ENCODE results near the gene NBEAL2. TPM values are rescaled to one million over a fixed set of nuclear protein-coding genes. Genes with fewer than 3 reads are reported as not detected.

Gene NBEAL2
- total RNA-seq, 4 donors from 2014 or later = 128 to 297 (median 185) TPM

DNA sequence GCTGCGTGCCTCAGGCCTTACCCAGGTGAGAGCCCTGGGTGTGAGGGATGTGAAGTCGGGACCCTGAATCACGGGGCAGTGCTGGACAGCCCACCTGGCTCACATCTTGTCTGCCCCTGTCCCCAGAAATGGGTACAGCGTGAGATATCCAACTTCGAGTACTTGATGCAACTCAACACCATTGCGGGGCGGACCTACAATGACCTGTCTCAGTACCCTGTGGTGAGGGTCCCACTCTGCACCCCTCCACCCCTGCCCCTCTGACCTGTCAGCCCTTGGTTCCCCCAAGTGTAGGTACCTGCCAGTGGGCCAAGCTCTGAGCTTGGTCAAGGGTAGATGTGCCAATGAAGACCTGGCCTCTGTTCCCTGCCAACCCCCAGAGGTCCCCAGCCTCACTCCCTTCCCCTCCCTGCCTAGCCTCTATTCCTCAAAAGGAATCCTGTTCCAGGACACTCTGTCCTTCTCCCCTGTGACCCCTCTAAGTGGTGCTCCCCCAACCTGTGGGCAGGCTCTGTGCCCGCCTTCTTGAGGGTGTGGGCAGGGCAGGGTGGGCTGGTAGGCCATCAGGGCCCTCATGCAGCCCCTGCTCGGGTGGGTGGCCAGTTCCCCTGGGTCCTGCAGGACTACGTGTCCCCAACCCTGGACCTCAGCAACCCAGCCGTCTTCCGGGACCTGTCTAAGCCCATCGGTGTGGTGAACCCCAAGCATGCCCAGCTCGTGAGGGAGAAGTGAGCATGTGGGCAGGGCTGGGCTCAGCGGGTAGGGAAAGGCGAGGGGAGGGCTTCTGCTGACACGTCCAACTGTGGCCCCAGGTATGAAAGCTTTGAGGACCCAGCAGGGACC, 25.1 kb downstream of the NBEAL2 start:
- 87% methylated on average over 6 to 8 of the region's 17 CpGs for WGBS, 2 donors
- no peak for DNase-seq
- no peaks in the 10 kb centered on the region for H3K9me3 ChIP-seq
- H3K4me1 ChIP-seq = peaks cover 6 to 35% (median 7%) of the 10 kb centered on the region in 3 donors
- H3K27ac ChIP-seq = no peak overlapping the region
- intact Hi-C loops (cut with DNase I) = no loop called here
- peaks cover 52 to 94% (median 56%) of the 10 kb centered on the region in 3 donors for H3K36me3 ChIP-seq
- no peak overlapping the region for H3K4me3 ChIP-seq
- H3K27me3 ChIP-seq = no peaks in the 10 kb centered on the region
- TF ChIP-seq POLR2A (IDR thresholded peaks at IDR 0.05) = no peak
- TF ChIP-seq, protein P1, sequence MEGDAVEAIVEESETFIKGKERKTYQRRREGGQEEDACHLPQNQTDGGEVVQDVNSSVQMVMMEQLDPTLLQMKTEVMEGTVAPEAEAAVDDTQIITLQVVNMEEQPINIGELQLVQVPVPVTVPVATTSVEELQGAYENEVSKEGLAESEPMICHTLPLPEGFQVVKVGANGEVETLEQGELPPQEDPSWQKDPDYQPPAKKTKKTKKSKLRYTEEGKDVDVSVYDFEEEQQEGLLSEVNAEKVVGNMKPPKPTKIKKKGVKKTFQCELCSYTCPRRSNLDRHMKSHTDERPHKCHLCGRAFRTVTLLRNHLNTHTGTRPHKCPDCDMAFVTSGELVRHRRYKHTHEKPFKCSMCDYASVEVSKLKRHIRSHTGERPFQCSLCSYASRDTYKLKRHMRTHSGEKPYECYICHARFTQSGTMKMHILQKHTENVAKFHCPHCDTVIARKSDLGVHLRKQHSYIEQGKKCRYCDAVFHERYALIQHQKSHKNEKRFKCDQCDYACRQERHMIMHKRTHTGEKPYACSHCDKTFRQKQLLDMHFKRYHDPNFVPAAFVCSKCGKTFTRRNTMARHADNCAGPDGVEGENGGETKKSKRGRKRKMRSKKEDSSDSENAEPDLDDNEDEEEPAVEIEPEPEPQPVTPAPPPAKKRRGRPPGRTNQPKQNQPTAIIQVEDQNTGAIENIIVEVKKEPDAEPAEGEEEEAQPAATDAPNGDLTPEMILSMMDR (IDR thresholded peaks at IDR 0.05) = no peak

DNA sequence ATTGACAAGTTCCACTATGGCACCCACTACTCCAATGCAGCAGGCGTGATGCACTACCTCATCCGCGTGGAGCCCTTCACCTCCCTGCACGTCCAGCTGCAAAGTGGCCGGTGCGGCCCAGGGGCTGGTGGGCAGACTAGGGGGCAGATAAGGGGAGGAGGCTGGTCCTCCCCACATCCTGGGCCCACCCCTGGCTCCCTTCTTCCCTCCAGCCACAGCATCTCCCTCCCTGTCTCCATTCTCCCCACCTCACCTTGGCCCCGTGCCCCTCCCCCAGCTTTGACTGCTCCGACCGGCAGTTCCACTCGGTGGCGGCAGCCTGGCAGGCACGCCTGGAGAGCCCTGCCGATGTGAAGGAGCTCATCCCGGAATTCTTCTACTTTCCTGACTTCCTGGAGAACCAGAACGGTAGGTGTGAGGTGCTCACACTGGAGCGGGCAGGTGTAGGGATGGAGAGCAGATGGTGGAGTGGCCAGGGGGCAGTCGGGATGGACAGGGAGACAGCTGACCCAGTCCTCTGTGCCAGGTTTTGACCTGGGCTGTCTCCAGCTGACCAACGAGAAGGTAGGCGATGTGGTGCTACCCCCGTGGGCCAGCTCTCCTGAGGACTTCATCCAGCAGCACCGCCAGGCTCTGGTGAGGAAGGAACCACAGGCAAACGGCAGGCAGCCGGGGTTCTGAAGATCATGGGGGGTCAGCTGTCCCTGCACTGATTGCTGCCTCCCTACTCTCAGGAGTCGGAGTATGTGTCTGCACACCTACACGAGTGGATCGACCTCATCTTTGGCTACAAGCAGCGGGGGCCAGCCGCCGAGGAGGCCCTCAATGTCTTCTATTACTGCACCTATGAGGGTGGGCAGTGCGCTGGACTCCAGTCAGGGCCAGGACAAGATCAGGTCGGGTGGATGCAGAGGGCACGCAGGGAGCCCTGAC, 26.0 kb downstream of the NBEAL2 start:
- H3K27ac ChIP-seq = no peak overlapping the region
- WGBS, 2 donors = 85 to 86% methylated on average over 9 to 16 of the region's 32 CpGs
- no peak for TF ChIP-seq POLR2A (IDR thresholded peaks at IDR 0.05)
- TF ChIP-seq, protein P1 (IDR thresholded peaks at IDR 0.05) = no peak
- H3K4me1 ChIP-seq = peaks cover 7 to 37% (median 9%) of the 10 kb centered on the region in 3 donors
- DNase-seq = no peak
- H3K9me3 ChIP-seq = no peaks in the 10 kb centered on the region
- peaks cover 44 to 94% (median 47%) of the 10 kb centered on the region in 3 donors for H3K36me3 ChIP-seq
- intact Hi-C loops (cut with DNase I) = no loop called here
- H3K4me3 ChIP-seq = no peak overlapping the region
- no peaks in the 10 kb centered on the region for H3K27me3 ChIP-seq

DNA sequence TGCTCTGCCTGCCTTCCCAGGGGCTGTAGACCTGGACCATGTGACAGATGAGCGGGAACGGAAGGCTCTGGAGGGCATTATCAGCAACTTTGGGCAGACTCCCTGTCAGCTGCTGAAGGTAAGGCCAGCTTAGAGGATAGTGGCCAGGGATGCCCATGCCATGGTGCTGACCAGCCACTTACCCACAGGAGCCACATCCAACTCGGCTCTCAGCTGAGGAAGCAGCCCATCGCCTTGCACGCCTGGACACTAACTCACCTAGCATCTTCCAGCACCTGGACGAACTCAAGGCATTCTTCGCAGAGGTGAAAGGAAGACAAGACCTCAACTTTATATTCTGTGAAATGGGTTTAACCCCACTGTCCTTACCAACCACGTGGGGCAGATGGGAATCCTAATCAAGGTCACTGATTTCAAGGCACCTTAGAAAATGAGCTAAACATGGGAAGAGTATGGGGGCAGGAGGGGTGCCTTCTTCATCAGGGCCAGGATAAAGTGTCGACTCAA, 26.7 kb downstream of the NBEAL2 start:
- Histone ChIP-seq H3K27ac (no peak overlapping the region), H3K27me3 (no peaks in the 10 kb centered on the region), H3K4me1 (peaks cover 7 to 38% (median 9%) of the 10 kb centered on the region in 3 donors), H3K9me3 (no peaks in the 10 kb centered on the region), H3K36me3 (peaks cover 38 to 88% (median 41%) of the 10 kb centered on the region in 3 donors), H3K4me3 (no peak overlapping the region)
- intact Hi-C loops (cut with DNase I) = no loop called here
- 94 to 98% methylated on average over 5 to 8 of the region's 9 CpGs for WGBS, 2 donors
- TF ChIP-seq POLR2A (IDR thresholded peaks at IDR 0.05) = no peak
- TF ChIP-seq, protein P1 (IDR thresholded peaks at IDR 0.05) = no peak
- no peak for DNase-seq

- 100% methylated on average over 1 of the region's 3 CpGs; no CpG with 5 or more reads in 1 of the 2 donors for WGBS, 2 donors
- DNase-seq = no peak
- H3K36me3 ChIP-seq = peaks cover 30 to 80% (median 33%) of the 10 kb centered on the region in 3 donors
- H3K4me1 ChIP-seq = peaks cover 7 to 30% (median 9%) of the 10 kb centered on the region in 3 donors
- intact Hi-C loops (cut with DNase I) = no loop called here
- no peak overlapping the region for H3K4me3 ChIP-seq
- TF ChIP-seq, protein P1 (IDR thresholded peaks at IDR 0.05) = no peak
- TF ChIP-seq POLR2A (IDR thresholded peaks at IDR 0.05) = no peak
- no peak overlapping the region for H3K27ac ChIP-seq
- no peaks in the 10 kb centered on the region for H3K9me3 ChIP-seq
- no peaks in the 10 kb centered on the region for H3K27me3 ChIP-seq
These were observed 27.5 kb downstream of the NBEAL2 start for GRCh38 chr3:47007001-47007400.
